Ovary (tissue), 3 donors: ENCODE measurements around the gene PHACTR1.

Source experiments
- POLR2A ChIP-seq: fragments of 450-650 bp; IDR thresholded peaks from one replicate; pipeline ENCODE4 v1.6.1; 2017; ENCODE audit warnings: antibody characterized with exemption, mild to moderate bottlenecking, moderate library complexity
- TF ChIP-seq, protein P1 (sequence below), 3 donors: fragments of 450-650 bp in 2 of 3; fragments of 200-600 bp in 1 of 3; IDR thresholded peaks; one replicate each; pipeline versions ENCODE4 v1.5.1 to v1.8.0; 2016 to 2022; ENCODE audit warnings: antibody characterized with exemption in 3 of 3, mild to moderate bottlenecking in 1 of 3
- donor health status: DM: no; HTN: no; CAD: no.

DNA sequence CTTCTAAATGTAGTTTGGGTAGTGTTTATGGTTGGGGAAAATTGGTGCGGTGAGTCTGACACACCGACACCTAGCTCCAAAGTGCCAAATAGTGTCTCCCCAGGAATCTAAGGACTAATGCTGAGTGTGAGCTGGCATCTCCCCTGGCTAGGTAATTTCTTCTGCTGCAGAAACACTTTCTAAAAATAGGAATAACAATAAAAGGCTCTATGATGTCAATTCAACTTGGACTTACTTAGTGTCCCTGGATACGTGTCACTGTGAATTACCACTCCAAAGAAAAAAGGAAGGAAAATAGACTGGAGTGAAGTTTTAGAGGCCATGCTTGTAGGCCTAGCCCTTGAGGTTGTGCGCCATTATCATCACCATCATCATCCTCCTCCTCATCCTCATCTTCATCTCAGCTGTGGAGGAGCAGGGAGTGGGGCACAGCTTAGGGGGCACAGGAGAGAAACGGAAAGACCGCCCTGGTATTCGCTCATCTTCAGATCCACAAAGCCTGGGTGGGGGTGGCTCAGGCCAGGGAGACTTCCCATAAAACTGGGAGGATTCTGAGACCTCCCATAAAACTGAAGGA, 522.2 kb downstream of the PHACTR1 start:
- TF ChIP-seq, protein P1, sequence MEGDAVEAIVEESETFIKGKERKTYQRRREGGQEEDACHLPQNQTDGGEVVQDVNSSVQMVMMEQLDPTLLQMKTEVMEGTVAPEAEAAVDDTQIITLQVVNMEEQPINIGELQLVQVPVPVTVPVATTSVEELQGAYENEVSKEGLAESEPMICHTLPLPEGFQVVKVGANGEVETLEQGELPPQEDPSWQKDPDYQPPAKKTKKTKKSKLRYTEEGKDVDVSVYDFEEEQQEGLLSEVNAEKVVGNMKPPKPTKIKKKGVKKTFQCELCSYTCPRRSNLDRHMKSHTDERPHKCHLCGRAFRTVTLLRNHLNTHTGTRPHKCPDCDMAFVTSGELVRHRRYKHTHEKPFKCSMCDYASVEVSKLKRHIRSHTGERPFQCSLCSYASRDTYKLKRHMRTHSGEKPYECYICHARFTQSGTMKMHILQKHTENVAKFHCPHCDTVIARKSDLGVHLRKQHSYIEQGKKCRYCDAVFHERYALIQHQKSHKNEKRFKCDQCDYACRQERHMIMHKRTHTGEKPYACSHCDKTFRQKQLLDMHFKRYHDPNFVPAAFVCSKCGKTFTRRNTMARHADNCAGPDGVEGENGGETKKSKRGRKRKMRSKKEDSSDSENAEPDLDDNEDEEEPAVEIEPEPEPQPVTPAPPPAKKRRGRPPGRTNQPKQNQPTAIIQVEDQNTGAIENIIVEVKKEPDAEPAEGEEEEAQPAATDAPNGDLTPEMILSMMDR (IDR thresholded peaks at IDR 0.05) = no peak
- TF ChIP-seq POLR2A = no peak
